CD4-positive, alpha-beta memory T cell (primary cell): ENCODE results near the gene MUC5B. TPM values are rescaled to one million over a fixed set of nuclear protein-coding genes. Genes with fewer than 3 reads are reported as not detected.

Experiments
- CTCF ChIA-PET: fragments of 350-600 bp; sonication (Branson Sonifier 250); formaldehyde crosslinking; loops from one replicate; lab custom pipeline; 2021; ENCODE audit warnings: inconsistent platforms; ENCODE audit not compliant: partially characterized antibody; lab: Charles Lee
- POLR2A ChIA-PET: fragments of 350-600 bp; sonication (Branson Sonifier 250); formaldehyde crosslinking; loops from one replicate; lab custom pipeline; 2021; ENCODE audit not compliant: partially characterized antibody; lab: Charles Lee
- DNase-seq, 5 donors: peaks; one replicate each; pipeline versions ENCODE4 v3.0.0 to v3.0.0-alpha.2; 2020 to 2022; ENCODE audit warnings: mixed read lengths in 1 of 5
- H3K27ac ChIP-seq: one replicate; pipeline ENCODE4 v1.7.0; 2013; ENCODE audit warnings: low read depth, low read length
- H3K27me3 ChIP-seq: 2 replicates; pipeline ENCODE4 v1.7.0; 2013; ENCODE audit warnings: mild to moderate bottlenecking, low read length, moderate library complexity; ENCODE audit not compliant: insufficient read depth
- H3K36me3 ChIP-seq: 2 replicates; pipeline ENCODE4 v1.7.0; 2013; ENCODE audit warnings: mild to moderate bottlenecking, low read length, moderate library complexity; ENCODE audit not compliant: insufficient read depth
- H3K4me1 ChIP-seq: 2 replicates; pipeline ENCODE4 v1.7.0; 2013; ENCODE audit warnings: mild to moderate bottlenecking, low read length, moderate library complexity; ENCODE audit not compliant: insufficient read depth
- H3K4me3 ChIP-seq, 2 donors: one replicate each; pipeline ENCODE4 v1.7.0; 2013; ENCODE audit warnings: low read length in 2 of 2, mild to moderate bottlenecking in 1 of 2
- H3K9me3 ChIP-seq, 2 donors: one replicate each; pipeline ENCODE4 v1.7.0; 2013; ENCODE audit warnings: low read length in 2 of 2, control low read depth in 1 of 2; ENCODE audit not compliant: control insufficient read depth in 1 of 2
- H3K27ac Mint-ChIP-seq, 7 donors: one replicate each; pipeline ENCODE4 v1.8.0; 2020 to 2021; ENCODE audit warnings: mixed read lengths in 7 of 7, mild to moderate bottlenecking in 6 of 7, inconsistent platforms in 3 of 7, moderate library complexity in 3 of 7
- H3K27me3 Mint-ChIP-seq, 2 donors: one replicate each; pipeline ENCODE4 v1.8.0; 2020 to 2021; ENCODE audit warnings: mixed read lengths in 2 of 2
- H3K36me3 Mint-ChIP-seq, 2 donors: one replicate each; pipeline ENCODE4 v1.8.0; 2020 to 2021; ENCODE audit warnings: mixed read lengths in 2 of 2, inconsistent platforms in 1 of 2, mild to moderate bottlenecking in 1 of 2
- H3K4me1 Mint-ChIP-seq, 4 donors: one replicate each; pipeline ENCODE4 v1.8.0; 2020 to 2021; ENCODE audit warnings: mixed read lengths in 4 of 4, mild to moderate bottlenecking in 1 of 4
- H3K4me3 Mint-ChIP-seq, 8 donors: one replicate each; pipeline ENCODE4 v1.8.0; 2020 to 2021; ENCODE audit warnings: mixed read lengths in 8 of 8, mild to moderate bottlenecking in 7 of 8, moderate library complexity in 6 of 8, inconsistent platforms in 3 of 8
- H3K9me3 Mint-ChIP-seq, 8 donors: one replicate each; pipeline ENCODE4 v1.8.0; 2020 to 2021; ENCODE audit warnings: mixed read lengths in 8 of 8, mild to moderate bottlenecking in 5 of 8, inconsistent platforms in 3 of 8, moderate library complexity in 1 of 8
- intact Hi-C: fragments of 100-400 bp; cut with micrococcal nuclease; formaldehyde crosslinking; loops from one replicate; pipeline ENCODE4 v1.15.1; 2023
- polyA plus RNA-seq, 2 donors: library from polyadenylated mRNA; unstranded; fragments of 300-500 nt; fragmentation: Illumina TruSeq; gene quantifications; one replicate each; pipeline ENCODE4 v1.2.3, GENCODE V29; 2021
- total RNA-seq, 2 experiments: library from RNA; stranded (reverse); gene quantifications; one replicate each; pipeline ENCODE4 v1.2.3, GENCODE V29; 2021

Gene MUC5B
- total and polyA plus RNA-seq, 4 experiments from 2014 or later = not detected

- POLR2A ChIA-PET = no interaction called here
- no peaks in the 10 kb centered on the region for H3K9me3 Mint-ChIP-seq
These were observed 31.3 kb downstream of the MUC5B start for GRCh38 chr11:1254086-1254648.

GRCh38 chr11:1254733-1255132, 31.9 kb downstream of the MUC5B start:
- CTCF ChIA-PET = no interaction called here
- no peak overlapping the region for H3K27ac ChIP-seq
- H3K4me1 ChIP-seq = no peaks in the 10 kb centered on the region
- intact Hi-C loops = no loop called here
- DNase-seq = no peak
- H3K9me3 ChIP-seq = no peaks in the 10 kb centered on the region
- Mint-ChIP-seq H3K27ac (no peak overlapping the region), H3K4me1 (peaks cover 0 to 4% (median 0%) of the 10 kb centered on the region in 4 donors), H3K27me3 (no peaks in the 10 kb centered on the region), H3K4me3 (no peak overlapping the region), H3K36me3 (no peaks in the 10 kb centered on the region), H3K9me3 (no peaks in the 10 kb centered on the region)
- H3K27me3 ChIP-seq = no peaks in the 10 kb centered on the region
- POLR2A ChIA-PET = no interaction called here
- H3K36me3 ChIP-seq = no peaks in the 10 kb centered on the region
- no peak overlapping the region for H3K4me3 ChIP-seq

More at GRCh38 chr11:1254086-1254648, 31.3 kb downstream of the MUC5B start:
- Mint-ChIP-seq H3K4me3 (no peak overlapping the region), H3K36me3 (no peaks in the 10 kb centered on the region), H3K27me3 (no peaks in the 10 kb centered on the region), H3K27ac (no peak overlapping the region), H3K4me1 (peaks cover 0 to 4% (median 0%) of the 10 kb centered on the region in 4 donors)
- CTCF ChIA-PET = no interaction called here
- no peaks in the 10 kb centered on the region for H3K9me3 ChIP-seq
- no peaks in the 10 kb centered on the region for H3K27me3 ChIP-seq
- H3K36me3 ChIP-seq = no peaks in the 10 kb centered on the region
- H3K27ac ChIP-seq = no peak overlapping the region
- peak in 1 of 5 donors; percentile 23 for DNase-seq
- H3K4me1 ChIP-seq = no peaks in the 10 kb centered on the region
- intact Hi-C loops = no loop called here
- no peak overlapping the region for H3K4me3 ChIP-seq

GRCh38 chr11:1255151-1255550, 32.3 kb downstream of the MUC5B start:
- no peaks in the 10 kb centered on the region for H3K9me3 ChIP-seq
- no peaks in the 10 kb centered on the region for H3K27me3 ChIP-seq
- CTCF ChIA-PET = no interaction called here
- intact Hi-C loops = no loop called here
- no peak for DNase-seq
- H3K27me3 Mint-ChIP-seq = no peaks in the 10 kb centered on the region
- H3K4me1 Mint-ChIP-seq = peaks cover 0 to 4% (median 0%) of the 10 kb centered on the region in 4 donors
- H3K4me3 Mint-ChIP-seq = no peak overlapping the region
- no peak overlapping the region for H3K27ac Mint-ChIP-seq
- no peak overlapping the region for H3K4me3 ChIP-seq
- no peaks in the 10 kb centered on the region for H3K4me1 ChIP-seq
- POLR2A ChIA-PET = no interaction called here
- H3K9me3 Mint-ChIP-seq = no peaks in the 10 kb centered on the region
- no peaks in the 10 kb centered on the region for H3K36me3 ChIP-seq
- no peak overlapping the region for H3K27ac ChIP-seq
- no peaks in the 10 kb centered on the region for H3K36me3 Mint-ChIP-seq

- DNase-seq = no peak
- Mint-ChIP-seq H3K27me3 (no peaks in the 10 kb centered on the region), H3K4me3 (no peak overlapping the region), H3K36me3 (no peaks in the 10 kb centered on the region), H3K27ac (no peak overlapping the region), H3K4me1 (peaks cover 0 to 1% (median 0%) of the 10 kb centered on the region in 4 donors), H3K9me3 (no peaks in the 10 kb centered on the region)
- Histone ChIP-seq H3K27ac (no peak overlapping the region), H3K27me3 (no peaks in the 10 kb centered on the region), H3K4me3 (no peak overlapping the region), H3K36me3 (no peaks in the 10 kb centered on the region), H3K4me1 (no peaks in the 10 kb centered on the region), H3K9me3 (no peaks in the 10 kb centered on the region)
- ChIA-PET CTCF (no interaction called here), POLR2A (no interaction called here)
- intact Hi-C loops = no loop called here
These were observed 33.6 kb downstream of the MUC5B start for GRCh38 chr11:1256257-1257045.

- no peaks in the 10 kb centered on the region for H3K36me3 Mint-ChIP-seq
- Histone ChIP-seq H3K4me3 (no peak overlapping the region), H3K36me3 (no peaks in the 10 kb centered on the region), H3K9me3 (no peaks in the 10 kb centered on the region), H3K27me3 (no peaks in the 10 kb centered on the region), H3K4me1 (peaks cover 7% of the 10 kb centered on the region), H3K27ac (no peak overlapping the region)
- CTCF ChIA-PET = no interaction called here
- no peak overlapping the region for H3K27ac Mint-ChIP-seq
- no peak for DNase-seq
- H3K27me3 Mint-ChIP-seq = no peaks in the 10 kb centered on the region
- intact Hi-C loops = no loop called here
- H3K4me3 Mint-ChIP-seq = no peak overlapping the region
- POLR2A ChIA-PET = no interaction called here
- peaks cover 0 to 7% (median 3%) of the 10 kb centered on the region in 4 donors for H3K4me1 Mint-ChIP-seq
- no peaks in the 10 kb centered on the region for H3K9me3 Mint-ChIP-seq
These were observed 34.5 kb downstream of the MUC5B start for GRCh38 chr11:1257366-1257765.

GRCh38 chr11:1257916-1258315, 35.0 kb downstream of the MUC5B start:
- Histone ChIP-seq H3K36me3 (no peaks in the 10 kb centered on the region), H3K4me1 (peaks cover 11% of the 10 kb centered on the region), H3K27ac (no peak overlapping the region), H3K9me3 (no peaks in the 10 kb centered on the region), H3K27me3 (no peaks in the 10 kb centered on the region), H3K4me3 (no peak overlapping the region)
- no peak for DNase-seq
- Mint-ChIP-seq H3K4me3 (no peak overlapping the region), H3K4me1 (peaks cover 2 to 12% (median 7%) of the 10 kb centered on the region in 4 donors), H3K27ac (no peak overlapping the region), H3K9me3 (no peaks in the 10 kb centered on the region), H3K36me3 (no peaks in the 10 kb centered on the region), H3K27me3 (no peaks in the 10 kb centered on the region)
- POLR2A ChIA-PET = no interaction called here
- CTCF ChIA-PET = no interaction called here
- intact Hi-C loops = no loop called here

- Mint-ChIP-seq H3K36me3 (no peaks in the 10 kb centered on the region), H3K27ac (no peak overlapping the region), H3K9me3 (no peaks in the 10 kb centered on the region), H3K4me3 (no peak overlapping the region), H3K4me1 (peaks cover 3 to 12% (median 8%) of the 10 kb centered on the region in 4 donors), H3K27me3 (no peaks in the 10 kb centered on the region)
- H3K36me3 ChIP-seq = no peaks in the 10 kb centered on the region
- POLR2A ChIA-PET = no interaction called here
- no peaks in the 10 kb centered on the region for H3K27me3 ChIP-seq
- no peak overlapping the region for H3K27ac ChIP-seq
- H3K9me3 ChIP-seq = no peaks in the 10 kb centered on the region
- CTCF ChIA-PET = no interaction called here
- DNase-seq = no peak
- intact Hi-C loops = no loop called here
- no peak overlapping the region for H3K4me3 ChIP-seq
- peaks cover 17% of the 10 kb centered on the region for H3K4me1 ChIP-seq
These were observed 35.7 kb downstream of the MUC5B start for GRCh38 chr11:1258401-1259075.
